Hepatocyte (in vitro differentiated cells): Measurements from ENCODE around the gene CUX1.

Experiments used
- EZH2phosphoT487 ChIP-seq: fragments of 200-600 bp; sonication (generic); IDR thresholded peaks from one replicate; pipeline ENCODE4 v1.6.1; 2018; ENCODE audit warnings: antibody characterized with exemption, mild to moderate bottlenecking, low read depth, moderate library complexity; ENCODE audit not compliant: unreplicated experiment, severe bottlenecking
- TF ChIP-seq, protein P1 (sequence below): fragments of 200-600 bp; sonication (generic); IDR thresholded peaks from 2 replicates; pipeline ENCODE4 v1.5.1; 2016; ENCODE audit warnings: antibody characterized with exemption, mild to moderate bottlenecking; ENCODE audit not compliant: poor library complexity

DNA sequence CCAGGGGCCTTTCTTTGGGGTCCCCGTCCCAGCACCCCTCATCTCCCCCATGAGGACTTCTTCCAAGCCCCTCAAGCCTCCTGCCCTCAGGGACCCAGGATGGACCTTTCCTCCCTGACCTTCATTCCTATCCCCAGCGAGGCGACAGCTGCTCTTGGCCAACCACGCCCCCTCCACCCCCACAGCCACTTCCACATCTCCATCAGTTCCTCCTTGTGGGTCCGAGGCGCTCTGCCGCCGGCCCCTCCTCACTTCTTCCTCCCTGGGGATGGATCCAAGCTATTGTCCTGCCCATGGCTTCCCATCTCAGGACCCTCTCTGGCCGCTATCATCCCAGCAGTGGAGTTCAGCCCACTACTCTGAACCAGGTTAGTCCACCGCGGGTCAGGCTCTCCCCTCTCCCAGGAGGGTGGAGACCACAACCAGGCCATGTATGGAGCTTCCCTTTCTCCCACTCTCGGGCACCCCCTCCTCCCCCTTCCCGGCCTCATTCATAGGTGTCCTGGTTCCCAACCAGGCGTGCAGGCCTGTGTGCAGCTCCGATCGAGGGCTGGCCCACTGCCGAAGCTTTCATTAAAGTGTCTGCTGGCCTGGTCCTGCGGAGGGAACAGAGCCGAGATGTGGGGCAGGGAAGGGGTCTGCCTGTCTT lies 467.6 kb downstream of the CUX1 start:
- TF ChIP-seq, protein P1, sequence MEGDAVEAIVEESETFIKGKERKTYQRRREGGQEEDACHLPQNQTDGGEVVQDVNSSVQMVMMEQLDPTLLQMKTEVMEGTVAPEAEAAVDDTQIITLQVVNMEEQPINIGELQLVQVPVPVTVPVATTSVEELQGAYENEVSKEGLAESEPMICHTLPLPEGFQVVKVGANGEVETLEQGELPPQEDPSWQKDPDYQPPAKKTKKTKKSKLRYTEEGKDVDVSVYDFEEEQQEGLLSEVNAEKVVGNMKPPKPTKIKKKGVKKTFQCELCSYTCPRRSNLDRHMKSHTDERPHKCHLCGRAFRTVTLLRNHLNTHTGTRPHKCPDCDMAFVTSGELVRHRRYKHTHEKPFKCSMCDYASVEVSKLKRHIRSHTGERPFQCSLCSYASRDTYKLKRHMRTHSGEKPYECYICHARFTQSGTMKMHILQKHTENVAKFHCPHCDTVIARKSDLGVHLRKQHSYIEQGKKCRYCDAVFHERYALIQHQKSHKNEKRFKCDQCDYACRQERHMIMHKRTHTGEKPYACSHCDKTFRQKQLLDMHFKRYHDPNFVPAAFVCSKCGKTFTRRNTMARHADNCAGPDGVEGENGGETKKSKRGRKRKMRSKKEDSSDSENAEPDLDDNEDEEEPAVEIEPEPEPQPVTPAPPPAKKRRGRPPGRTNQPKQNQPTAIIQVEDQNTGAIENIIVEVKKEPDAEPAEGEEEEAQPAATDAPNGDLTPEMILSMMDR, result no peak
- TF ChIP-seq EZH2phosphoT487, result no peak
